GM15510 (cell line): ENCODE measurements around the gene PIP5KL1.

ENCODE experiments used
- POLR2A ChIP-seq: IDR thresholded peaks from 3 replicates; pipeline ENCODE4 v1.6.1; 2011; ENCODE audit warnings: borderline replicate concordance; ENCODE audit not compliant: insufficient read length; ENCODE audit errors: extremely low read depth

Gene PIP5KL1

DNA sequence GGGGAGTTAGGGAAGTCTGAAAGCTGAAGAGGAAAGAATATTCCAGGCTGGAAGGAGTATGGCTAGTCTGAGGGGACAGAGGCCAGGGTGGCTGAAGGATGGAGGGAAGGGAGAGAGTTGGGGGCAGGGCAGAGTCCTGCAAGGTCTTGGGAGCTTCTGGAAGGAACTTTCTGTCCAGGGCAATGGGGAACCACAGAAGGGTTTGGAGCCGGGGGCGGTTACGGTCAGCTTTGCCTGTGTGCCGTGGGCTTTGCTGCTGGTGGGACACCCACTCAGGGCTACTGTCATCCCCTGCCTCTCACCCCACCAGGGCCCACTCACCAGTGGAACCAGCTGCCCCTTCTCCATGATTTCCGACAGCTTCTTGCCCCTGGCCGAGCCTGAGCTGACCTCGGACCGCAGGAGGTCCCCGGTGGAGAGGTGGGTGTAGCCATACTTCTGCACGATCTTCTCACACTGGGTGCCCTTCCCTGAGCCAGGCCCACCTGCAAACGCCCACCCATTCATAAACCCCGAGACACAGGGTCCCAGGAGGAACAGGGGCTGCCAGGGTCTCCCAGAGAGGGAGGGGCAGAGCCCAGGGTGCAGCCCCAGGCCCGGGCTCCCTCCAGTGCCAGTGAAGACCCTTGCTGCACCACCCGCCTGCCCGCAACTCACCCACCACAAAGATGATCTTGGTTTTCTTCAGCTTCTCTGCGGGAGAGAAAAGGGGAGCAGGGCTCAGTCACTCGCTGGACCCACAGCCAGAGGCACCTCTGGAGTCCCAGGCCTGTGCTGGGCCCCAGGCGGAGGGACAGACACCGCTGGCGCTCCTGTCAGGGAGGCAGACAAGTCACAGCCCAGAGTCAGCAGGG, 58.0 kb downstream of the PIP5KL1 start:
- no peak for TF ChIP-seq POLR2A

DNA sequence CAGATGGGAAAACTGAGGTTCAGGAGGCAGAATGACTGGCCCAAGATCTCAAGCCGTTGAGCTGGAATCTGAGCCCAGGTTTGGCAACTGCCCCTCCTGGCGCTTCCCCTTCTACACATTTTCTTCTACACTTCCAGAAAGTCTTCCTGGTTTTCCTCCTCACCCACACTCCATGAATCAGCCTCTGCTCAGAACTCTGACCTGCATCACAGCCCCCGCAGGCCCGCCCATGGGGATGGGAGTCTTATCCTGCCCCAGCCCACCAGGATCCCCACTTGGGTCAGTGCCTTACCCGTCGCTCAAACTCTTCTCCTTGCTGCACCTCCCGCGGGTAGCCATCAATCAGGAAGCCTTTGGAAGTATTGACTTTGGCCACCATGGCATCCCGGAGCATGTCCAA, 59.0 kb downstream of the PIP5KL1 start:
- no peak for TF ChIP-seq POLR2A

DNA sequence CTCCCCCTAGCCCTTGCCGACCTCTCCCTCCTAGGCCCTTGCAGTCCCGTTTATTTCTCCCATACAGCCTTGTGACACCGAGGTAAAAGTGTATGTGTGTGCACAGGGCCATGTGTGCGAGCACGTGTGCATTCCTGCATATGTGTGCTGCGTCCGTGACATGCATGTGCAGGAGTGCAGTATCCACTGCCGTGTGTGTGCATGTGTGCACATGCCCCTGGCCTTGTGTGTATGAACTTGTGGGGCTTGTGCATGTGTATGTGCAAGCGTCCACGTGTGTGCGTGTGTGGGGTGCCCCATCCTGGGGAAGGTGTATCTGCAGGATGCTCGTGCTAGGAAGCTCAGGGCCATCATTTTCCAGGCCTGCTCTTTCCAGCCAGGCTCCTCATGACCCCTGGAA, 59.7 kb downstream of the PIP5KL1 start:
- no peak for TF ChIP-seq POLR2A
